GM12891 (cell line): ENCODE measurements around the gene HBE1.

ENCODE experiments used
- DNase-seq: peaks from one replicate; pipeline ENCODE4 v3.0.0; 2011; ENCODE audit warnings: low spot score; ENCODE audit not compliant: insufficient read length
- FAIRE-seq: peaks from 2 replicates; lab custom pipeline; 2011; peaks lifted over from hg19 to GRCh38; lab: Jason Lieb, UNC
- PAX5 ChIP-seq: IDR thresholded peaks from 2 replicates; pipeline ENCODE4 v1.6.1; 2011; ENCODE audit warnings: low read length, moderate library complexity, mild to moderate bottlenecking; ENCODE audit not compliant: insufficient read depth, severe bottlenecking
- POLR2A ChIP-seq: IDR thresholded peaks from 2 replicates; pipeline ENCODE4 v1.6.1; 2011; ENCODE audit warnings: low read depth, low read length, control low read depth
- POLR2AphosphoS5 ChIP-seq: IDR thresholded peaks from 2 replicates; pipeline ENCODE4 v1.6.1; 2011; ENCODE audit warnings: low read depth, low read length, control low read depth
- POU2F2 ChIP-seq: IDR thresholded peaks from 2 replicates; pipeline ENCODE4 v1.6.1; 2011; ENCODE audit warnings: low read depth, mild to moderate bottlenecking, control low read depth, low read length, moderate library complexity
- SPI1 ChIP-seq: IDR thresholded peaks from 2 replicates; pipeline ENCODE4 v1.6.1; 2011; ENCODE audit warnings: low read depth, low read length, control low read depth
- TAF1 ChIP-seq: IDR thresholded peaks from 2 replicates; pipeline ENCODE4 v1.6.1; 2011; ENCODE audit warnings: low read depth, low read length, control low read depth

The HBE1 gene

GRCh38 chr11:5243816-5244180 is 25.9 kb downstream of the HBE1 start:
- FAIRE-seq (no peak), DNase-seq (no peak)
- no peak for TF ChIP-seq TAF1
- TF ChIP-seq POLR2AphosphoS5: no peak

- DNase-seq: no peak
- no peak for FAIRE-seq
- TF ChIP-seq TAF1: no peak
These were observed 26.6 kb downstream of the HBE1 start for GRCh38 chr11:5242933-5243815.

- FAIRE-seq: no peak
- DNase-seq: no peak
- no peak for TF ChIP-seq POLR2AphosphoS5
- no peak for TF ChIP-seq SPI1
- TF ChIP-seq POU2F2: no peak
- TF ChIP-seq POLR2A: no peak
- TF ChIP-seq TAF1: no peak
- no peak for TF ChIP-seq PAX5
These were observed 27.5 kb downstream of the HBE1 start for GRCh38 chr11:5242208-5242607.

- FAIRE-seq (no peak), DNase-seq (no peak)
- no peak for TF ChIP-seq POLR2A
- TF ChIP-seq SPI1: no peak
- TF ChIP-seq POU2F2: no peak
- no peak for TF ChIP-seq TAF1
- no peak for TF ChIP-seq PAX5
- TF ChIP-seq POLR2AphosphoS5: no peak
These were observed 28.3 kb downstream of the HBE1 start for GRCh38 chr11:5241458-5241857.

- no peak for TF ChIP-seq SPI1
- TF ChIP-seq POLR2A: no peak
- no peak for TF ChIP-seq PAX5
- no peak for TF ChIP-seq TAF1
- TF ChIP-seq POLR2AphosphoS5: no peak
- TF ChIP-seq POU2F2: no peak
- FAIRE-seq (no peak), DNase-seq (no peak)
These were observed 29.3 kb downstream of the HBE1 start for GRCh38 chr11:5240458-5240857.

DNA sequence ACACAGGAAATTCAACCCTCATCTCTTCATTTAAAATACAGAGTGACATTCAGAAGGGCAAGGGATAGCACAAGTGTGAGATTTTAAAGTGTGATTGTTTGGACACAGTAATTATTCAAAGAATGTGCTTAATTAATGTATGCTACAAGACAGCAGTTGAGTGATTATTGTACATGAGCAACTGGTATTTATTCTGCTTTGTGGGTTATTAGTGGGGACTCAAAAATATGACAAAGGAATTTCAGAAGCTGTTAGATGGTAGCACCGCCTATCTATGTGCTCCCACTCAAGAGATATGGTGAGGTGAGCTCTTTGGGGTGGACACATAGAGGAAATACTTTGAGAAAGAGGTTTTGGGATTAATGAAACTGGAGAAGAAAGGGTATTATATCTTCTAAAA is 29.7 kb downstream of the HBE1 start:
- TF ChIP-seq POLR2A (no peak), POU2F2 (no peak), SPI1 (no peak), POLR2AphosphoS5 (no peak), PAX5 (no peak), TAF1 (no peak)
- FAIRE-seq: no peak
- no peak for DNase-seq

- DNase-seq (no peak), FAIRE-seq (no peak)
- TF ChIP-seq POLR2AphosphoS5 (no peak), PAX5 (no peak), TAF1 (no peak), SPI1 (no peak), POLR2A (no peak), POU2F2 (no peak)
These were observed 30.7 kb downstream of the HBE1 start for GRCh38 chr11:5239046-5239445.

GRCh38 chr11:5238486-5238885 is 31.3 kb downstream of the HBE1 start:
- TF ChIP-seq PAX5 (no peak), POLR2A (no peak), POLR2AphosphoS5 (no peak), SPI1 (no peak), POU2F2 (no peak), TAF1 (no peak)
- DNase-seq (no peak), FAIRE-seq (no peak)

DNA sequence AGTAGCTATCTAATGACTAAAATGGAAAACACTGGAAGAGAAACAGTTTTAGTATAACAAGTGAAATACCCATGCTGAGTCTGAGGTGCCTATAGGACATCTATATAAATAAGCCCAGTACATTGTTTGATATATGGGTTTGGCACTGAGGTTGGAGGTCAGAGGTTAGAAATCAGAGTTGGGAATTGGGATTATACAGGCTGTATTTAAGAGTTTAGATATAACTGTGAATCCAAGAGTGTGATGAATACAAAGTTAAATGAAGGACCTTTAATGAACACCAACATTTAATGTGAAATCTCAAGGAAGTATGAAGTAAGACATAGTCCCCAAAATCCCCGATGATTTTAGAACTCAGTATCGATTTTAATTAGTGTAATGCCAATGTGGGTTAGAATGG is 32.3 kb downstream of the HBE1 start:
- DNase-seq (no peak), FAIRE-seq (no peak)
- TF ChIP-seq POU2F2: no peak
- TF ChIP-seq TAF1: no peak
- no peak for TF ChIP-seq POLR2AphosphoS5
- no peak for TF ChIP-seq PAX5
- TF ChIP-seq POLR2A: no peak
- no peak for TF ChIP-seq SPI1

DNA sequence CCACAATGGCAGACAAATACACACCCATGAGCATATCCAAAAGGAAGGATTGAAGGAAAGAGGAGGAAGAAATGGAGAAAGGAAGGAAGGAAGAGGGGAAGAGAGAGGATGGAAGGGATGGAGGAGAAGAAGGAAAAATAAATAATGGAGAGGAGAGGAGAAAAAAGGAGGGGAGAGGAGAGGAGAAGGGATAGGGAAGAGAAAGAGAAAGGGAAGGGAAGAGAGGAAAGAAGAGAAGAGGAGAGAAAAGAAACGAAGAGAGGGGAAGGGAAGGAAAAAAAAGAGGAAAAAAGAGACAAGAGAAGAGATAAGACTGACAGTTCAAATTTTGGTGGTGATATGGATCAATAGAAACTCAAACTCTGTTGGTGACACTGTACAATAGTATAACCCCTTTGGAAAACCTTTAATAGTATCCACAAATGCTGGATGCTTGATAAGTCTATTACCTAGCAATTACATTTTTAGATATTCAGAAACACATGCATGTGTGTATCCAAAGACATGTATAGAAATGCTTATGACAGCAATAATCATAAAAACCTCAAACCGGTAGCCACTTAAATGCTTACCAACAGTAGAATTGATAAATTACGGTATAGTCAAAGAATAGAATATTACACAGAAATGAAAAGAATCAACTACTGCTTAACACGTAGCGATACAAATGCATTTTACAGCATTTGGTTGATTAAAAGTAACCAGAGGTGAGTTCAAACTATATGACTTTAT is 34.2 kb downstream of the HBE1 start:
- no peak for TF ChIP-seq POLR2AphosphoS5
- no peak for TF ChIP-seq POLR2A
- no peak for TF ChIP-seq SPI1
- no peak for TF ChIP-seq PAX5
- TF ChIP-seq TAF1: no peak
- no peak for TF ChIP-seq POU2F2
- no peak for DNase-seq
- no peak for FAIRE-seq
